Osteocyte (in vitro differentiated cells): ENCODE data around the gene STX1A. TPM values are rescaled to one million over a fixed set of nuclear protein-coding genes. Genes with fewer than 3 reads are reported as not detected.
"Not testable (repeated sequence)": the region's sequence is repeated elsewhere in the genome, so short reads cannot be mapped to it uniquely, and the experiment has no call there.

Source experiments
- DNase-seq: peaks from one replicate; pipeline ENCODE4 v3.0.0; 2021; ENCODE audit warnings: mixed read lengths; ENCODE audit not compliant: unreplicated experiment; ENCODE audit errors: extremely low spot score
- H3K27ac Mint-ChIP-seq: one replicate; pipeline ENCODE4 v1.8.0; 2021; ENCODE audit warnings: mild to moderate bottlenecking, mixed read lengths; ENCODE audit not compliant: unreplicated experiment
- H3K27me3 Mint-ChIP-seq: one replicate; pipeline ENCODE4 v1.8.0; 2021; ENCODE audit warnings: mixed read lengths; ENCODE audit not compliant: unreplicated experiment
- H3K36me3 Mint-ChIP-seq: one replicate; pipeline ENCODE4 v1.8.0; 2021; ENCODE audit warnings: mixed read lengths; ENCODE audit not compliant: unreplicated experiment
- H3K4me1 Mint-ChIP-seq: one replicate; pipeline ENCODE4 v1.8.0; 2021; ENCODE audit warnings: mixed read lengths; ENCODE audit not compliant: unreplicated experiment
- H3K4me3 Mint-ChIP-seq: one replicate; pipeline ENCODE4 v1.8.0; 2021; ENCODE audit warnings: mild to moderate bottlenecking, moderate library complexity, mixed read lengths; ENCODE audit not compliant: unreplicated experiment
- H3K9me3 Mint-ChIP-seq: one replicate; pipeline ENCODE4 v1.8.0; 2021; ENCODE audit warnings: mixed read lengths; ENCODE audit not compliant: unreplicated experiment
- total RNA-seq: library from RNA; stranded (reverse); gene quantifications from 2 replicates; pipeline ENCODE4 v1.2.1, GENCODE V29; 2021
- TF ChIP-seq, protein P1 (sequence below): fragments of 200-600 bp; sonication (generic); IDR thresholded peaks from 2 replicates; pipeline ENCODE4 v1.5.0; 2021; ENCODE audit warnings: antibody characterized with exemption, mild to moderate bottlenecking, moderate library complexity

The STX1A gene
- total RNA-seq, 1 donor from 2014 or later = 24.0 TPM

DNA sequence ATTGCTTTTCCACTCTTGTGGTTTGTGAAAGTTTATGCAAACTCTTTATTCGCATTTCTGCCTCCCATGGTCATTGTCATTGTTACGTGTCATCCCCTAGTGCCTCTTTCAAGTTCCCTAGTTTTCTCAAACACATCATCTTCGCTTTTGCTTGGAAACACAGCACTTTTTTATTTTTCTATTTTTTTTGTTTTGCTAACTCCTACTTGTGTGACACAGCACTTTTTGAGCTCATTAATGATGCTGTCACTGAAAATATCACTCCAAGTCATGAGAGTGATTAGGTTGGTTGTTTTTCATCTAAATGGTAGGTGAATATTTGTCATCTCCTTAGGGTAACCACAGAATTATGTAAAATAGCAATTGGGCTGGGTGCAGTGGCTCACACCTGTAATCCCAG lies 8.5 kb upstream of the STX1A start:
- no peak overlapping the region for H3K27ac Mint-ChIP-seq
- no peak for DNase-seq
- H3K4me1 Mint-ChIP-seq = no peaks in the 10 kb centered on the region
- H3K9me3 Mint-ChIP-seq = no peaks in the 10 kb centered on the region
- TF ChIP-seq, protein P1, sequence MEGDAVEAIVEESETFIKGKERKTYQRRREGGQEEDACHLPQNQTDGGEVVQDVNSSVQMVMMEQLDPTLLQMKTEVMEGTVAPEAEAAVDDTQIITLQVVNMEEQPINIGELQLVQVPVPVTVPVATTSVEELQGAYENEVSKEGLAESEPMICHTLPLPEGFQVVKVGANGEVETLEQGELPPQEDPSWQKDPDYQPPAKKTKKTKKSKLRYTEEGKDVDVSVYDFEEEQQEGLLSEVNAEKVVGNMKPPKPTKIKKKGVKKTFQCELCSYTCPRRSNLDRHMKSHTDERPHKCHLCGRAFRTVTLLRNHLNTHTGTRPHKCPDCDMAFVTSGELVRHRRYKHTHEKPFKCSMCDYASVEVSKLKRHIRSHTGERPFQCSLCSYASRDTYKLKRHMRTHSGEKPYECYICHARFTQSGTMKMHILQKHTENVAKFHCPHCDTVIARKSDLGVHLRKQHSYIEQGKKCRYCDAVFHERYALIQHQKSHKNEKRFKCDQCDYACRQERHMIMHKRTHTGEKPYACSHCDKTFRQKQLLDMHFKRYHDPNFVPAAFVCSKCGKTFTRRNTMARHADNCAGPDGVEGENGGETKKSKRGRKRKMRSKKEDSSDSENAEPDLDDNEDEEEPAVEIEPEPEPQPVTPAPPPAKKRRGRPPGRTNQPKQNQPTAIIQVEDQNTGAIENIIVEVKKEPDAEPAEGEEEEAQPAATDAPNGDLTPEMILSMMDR = no peak
- H3K36me3 Mint-ChIP-seq = no peaks in the 10 kb centered on the region
- no peak overlapping the region for H3K4me3 Mint-ChIP-seq
- H3K27me3 Mint-ChIP-seq = peaks cover 2% of the 10 kb centered on the region

DNA sequence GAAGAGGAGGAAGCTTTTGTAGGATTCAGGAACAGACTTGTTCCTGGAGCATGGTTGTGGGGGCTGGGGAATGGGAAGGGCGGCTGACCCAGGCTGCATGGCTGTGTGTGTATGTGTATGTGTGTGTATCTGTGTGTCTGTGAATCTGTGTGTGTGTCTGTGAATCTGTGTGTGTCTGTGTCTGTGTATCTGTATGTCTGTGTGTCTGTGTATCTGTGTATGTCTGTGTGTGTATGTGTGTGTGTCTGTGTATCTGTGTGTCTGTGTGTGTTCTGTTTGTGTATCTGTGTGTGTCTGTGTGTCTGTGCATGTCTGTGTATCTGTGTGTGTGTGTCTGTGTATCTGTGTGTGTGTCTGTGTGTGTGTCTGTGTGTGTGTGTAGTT lies 6.6 kb upstream of the STX1A start:
- no peaks in the 10 kb centered on the region for H3K36me3 Mint-ChIP-seq

DNA sequence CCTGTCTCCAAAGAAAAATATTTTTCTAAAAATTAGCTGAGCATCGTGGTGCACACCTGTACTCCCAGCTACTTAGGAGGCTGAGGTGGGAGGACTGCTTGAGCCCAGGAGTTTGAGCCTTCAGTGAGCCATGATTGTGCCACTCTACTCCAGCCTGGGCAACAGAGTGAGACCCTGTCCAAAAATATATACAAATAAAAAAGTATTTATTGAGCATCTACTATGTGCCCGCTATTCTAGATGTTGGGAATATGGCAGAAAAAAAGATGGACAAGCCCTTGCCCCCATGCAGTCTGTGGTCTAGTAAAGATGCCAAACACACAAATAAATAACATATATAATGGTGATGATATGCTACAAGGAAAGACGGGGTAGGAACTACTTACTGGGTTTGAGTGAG lies 4.3 kb upstream of the STX1A start:
- H3K27me3 Mint-ChIP-seq = peaks cover 2% of the 10 kb centered on the region
- no peak overlapping the region for H3K27ac Mint-ChIP-seq
- no peak overlapping the region for H3K4me3 Mint-ChIP-seq
- TF ChIP-seq, protein P1 = no peak
- no peaks in the 10 kb centered on the region for H3K36me3 Mint-ChIP-seq
- H3K9me3 Mint-ChIP-seq = no peaks in the 10 kb centered on the region
- H3K4me1 Mint-ChIP-seq = peaks cover 24% of the 10 kb centered on the region
- DNase-seq = no peak

More for the DNA sequence above, 6.6 kb upstream of the STX1A start:
- no peak overlapping the region for H3K27ac Mint-ChIP-seq
- H3K4me3 Mint-ChIP-seq = no peak overlapping the region
- DNase-seq = no peak
- H3K9me3 Mint-ChIP-seq = no peaks in the 10 kb centered on the region
- peaks cover 13% of the 10 kb centered on the region for H3K4me1 Mint-ChIP-seq
- TF ChIP-seq, protein P1 = no peak
- H3K27me3 Mint-ChIP-seq = peaks cover 2% of the 10 kb centered on the region

DNA sequence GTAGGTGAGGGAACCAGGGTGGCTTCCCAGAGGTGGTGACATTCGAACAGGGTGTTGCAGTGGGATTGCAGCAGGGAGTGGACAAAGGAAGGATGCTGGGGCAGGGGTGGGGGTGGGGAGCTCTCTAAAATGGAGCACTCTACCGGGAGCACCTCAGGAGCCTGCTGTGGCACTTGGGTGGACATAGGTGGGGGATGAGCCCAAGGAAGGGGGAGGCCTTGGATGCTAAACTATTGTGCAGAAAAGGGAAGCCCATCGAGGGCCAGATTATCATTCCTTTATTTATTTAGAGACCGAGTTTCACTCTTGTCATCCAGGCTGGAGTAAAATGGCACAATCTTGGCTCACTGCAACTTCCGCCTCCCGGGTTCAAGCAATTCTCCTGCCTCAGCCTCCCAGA lies 3.3 kb upstream of the STX1A start:
- no peak for DNase-seq
- Mint-ChIP-seq H3K4me3 (no peak overlapping the region), H3K27ac (no peak overlapping the region), H3K9me3 (no peaks in the 10 kb centered on the region), H3K27me3 (no peaks in the 10 kb centered on the region), H3K4me1 (peaks cover 30% of the 10 kb centered on the region), H3K36me3 (no peaks in the 10 kb centered on the region)
- TF ChIP-seq, protein P1 = no peak

DNA sequence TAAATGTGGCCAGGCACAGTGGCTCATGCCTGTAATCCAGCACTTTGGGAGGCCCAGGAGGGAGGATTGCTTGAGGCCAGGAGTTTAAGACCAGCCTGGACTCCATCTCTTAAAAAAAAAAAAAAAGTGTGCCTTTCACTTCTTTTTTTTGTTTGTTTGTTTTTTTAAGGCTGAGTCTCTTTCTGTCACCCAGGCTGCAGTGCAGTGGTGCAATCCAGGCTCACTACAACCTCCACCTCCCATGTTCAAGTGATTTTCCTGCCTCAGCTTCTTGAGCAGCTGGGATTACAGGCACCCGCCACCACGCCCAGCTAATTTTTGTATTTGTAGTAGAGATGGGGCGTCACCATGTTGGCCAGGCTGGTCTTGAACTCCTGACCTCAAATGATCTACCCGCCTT lies 2.7 kb upstream of the STX1A start:
- not testable (repeated sequence) for H3K9me3 Mint-ChIP-seq, DNase-seq, H3K27me3 Mint-ChIP-seq, H3K27ac Mint-ChIP-seq, H3K4me3 Mint-ChIP-seq, H3K36me3 Mint-ChIP-seq
- H3K4me1 Mint-ChIP-seq = peaks cover 34% of the 10 kb centered on the region

DNA sequence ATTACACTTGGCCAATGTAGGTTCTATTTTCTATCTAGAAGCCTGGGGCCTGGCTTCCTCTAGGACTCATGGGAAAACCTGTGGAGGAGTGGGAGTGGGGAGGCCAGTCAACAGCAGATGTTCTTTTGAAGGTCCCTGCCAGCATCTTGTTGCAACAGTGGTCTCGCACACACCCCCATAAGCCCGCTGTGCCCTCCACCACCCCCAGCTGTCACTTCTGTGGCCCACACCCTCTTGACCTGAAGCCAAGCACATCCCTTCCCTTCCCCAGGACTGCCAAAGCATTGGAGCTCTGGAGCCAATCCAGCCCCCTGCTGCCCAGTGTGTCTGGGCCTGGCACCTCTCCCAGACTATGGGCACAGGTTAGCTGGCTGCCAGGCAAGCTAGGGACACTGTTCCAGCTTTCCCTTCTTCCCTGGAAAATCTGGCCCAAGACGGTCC lies 1.9 kb upstream of the STX1A start:
- Mint-ChIP-seq H3K9me3 (no peaks in the 10 kb centered on the region), H3K4me3 (peak overlapping the region; percentile 58), H3K27me3 (no peaks in the 10 kb centered on the region), H3K36me3 (no peaks in the 10 kb centered on the region), H3K4me1 (peaks cover 40% of the 10 kb centered on the region), H3K27ac (peak overlapping the region; percentile 79)
- TF ChIP-seq, protein P1 = no peak
- DNase-seq = no peak

DNA sequence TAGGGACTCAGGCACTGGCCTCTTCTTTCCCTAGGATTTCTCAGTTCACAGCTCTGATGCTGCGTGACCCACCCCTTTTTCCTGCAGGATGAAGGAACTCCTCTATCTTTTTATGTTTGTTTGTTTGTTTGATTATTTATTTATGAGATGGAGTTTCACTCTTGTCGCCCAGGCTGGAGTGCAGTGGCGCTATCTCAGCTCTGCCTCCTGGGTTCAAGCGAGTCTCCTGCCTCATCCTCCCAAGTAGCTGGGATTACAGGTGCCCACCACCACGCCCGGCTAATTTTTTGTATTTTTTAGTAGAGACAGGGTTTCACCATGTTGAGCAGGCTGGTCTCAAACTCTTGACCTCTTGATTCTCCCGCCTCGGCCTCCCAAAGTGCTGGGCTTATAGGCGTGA lies 974 bp upstream of the STX1A start:
- not testable (repeated sequence) for H3K9me3 Mint-ChIP-seq, H3K36me3 Mint-ChIP-seq, DNase-seq, H3K27me3 Mint-ChIP-seq
- peak overlapping the region; percentile 64 for H3K4me3 Mint-ChIP-seq
- H3K4me1 Mint-ChIP-seq = peaks cover 49% of the 10 kb centered on the region
- peak overlapping the region; percentile 43 for H3K27ac Mint-ChIP-seq
